DOHH2 (cell line): ENCODE measurements around the gene ANO4.

Experiments used
- H3F3A ChIP-seq: fragments of 200-600 bp; sonication (generic), shearing (Covaris generic); 2 replicates; pipeline ENCODE4 v1.6.0; 2016; ENCODE audit warnings: antibody characterized with exemption, mild to moderate bottlenecking; ENCODE audit not compliant: control insufficient read depth, insufficient read depth
- H3K27ac ChIP-seq: fragments of 200-600 bp; sonication (generic); 2 replicates; pipeline ENCODE4 v1.5.1; 2014; ENCODE audit warnings: low read depth, mild to moderate bottlenecking, low read length, moderate library complexity
- H3K27me3 ChIP-seq: fragments of 200-600 bp; sonication (generic); 2 replicates; pipeline ENCODE4 v1.6.1; 2014; ENCODE audit warnings: mild to moderate bottlenecking, low read length, mixed read lengths; ENCODE audit not compliant: control insufficient read depth
- H3K36me3 ChIP-seq: fragments of 200-600 bp; sonication (generic); 2 replicates; pipeline ENCODE4 v1.6.1; 2014; ENCODE audit warnings: mild to moderate bottlenecking, low read length, moderate library complexity, mixed read lengths; ENCODE audit not compliant: control insufficient read depth
- H3K4me1 ChIP-seq: fragments of 200-600 bp; sonication (generic); 2 replicates; pipeline ENCODE4 v1.6.1; 2014; ENCODE audit warnings: mild to moderate bottlenecking, low read length, mixed read lengths; ENCODE audit not compliant: control insufficient read depth
- H3K4me2 ChIP-seq: fragments of 200-600 bp; sonication (generic); 2 replicates; pipeline ENCODE4 v1.6.0; 2014; ENCODE audit warnings: mild to moderate bottlenecking, low read length, moderate library complexity
- H3K4me3 ChIP-seq: fragments of 200-600 bp; sonication (generic); 2 replicates; pipeline ENCODE4 v1.5.1; 2014; ENCODE audit warnings: mild to moderate bottlenecking, low read length, mixed read lengths
- H3K79me2 ChIP-seq: fragments of 200-600 bp; sonication (generic); 2 replicates; pipeline ENCODE4 v1.6.1; 2014; ENCODE audit warnings: mild to moderate bottlenecking, low read length, mixed read lengths; ENCODE audit not compliant: control insufficient read depth
- H3K9me2 ChIP-seq: fragments of 200-600 bp; sonication (generic); replicated peaks from 2 replicates; pipeline ENCODE4 v1.6.1; 2014; ENCODE audit warnings: mild to moderate bottlenecking, low read length, mixed read lengths; ENCODE audit not compliant: control insufficient read depth
- H3K9me3 ChIP-seq: fragments of 200-600 bp; sonication (generic); 2 replicates; pipeline ENCODE4 v1.6.1; 2014; ENCODE audit warnings: antibody characterized with exemption, low read length, mixed read lengths; ENCODE audit not compliant: control insufficient read depth, insufficient read depth
- H4K20me1 ChIP-seq: fragments of 200-600 bp; sonication (generic); 2 replicates; pipeline ENCODE4 v1.6.0; 2014; ENCODE audit warnings: low read depth, mild to moderate bottlenecking, antibody characterized with exemption, low read length, moderate library complexity; ENCODE audit not compliant: control insufficient read depth, insufficient read depth
- EZH2phosphoT487 ChIP-seq: fragments of 200-600 bp; sonication (generic); IDR thresholded peaks from 2 replicates; pipeline ENCODE4 v1.6.1; 2017; ENCODE audit warnings: borderline replicate concordance, mild to moderate bottlenecking, antibody characterized with exemption, low read length, moderate library complexity, mixed read lengths
- TF ChIP-seq, protein P1 (sequence below): fragments of 200-600 bp; sonication (generic); IDR thresholded peaks from one replicate; pipeline ENCODE4 v1.5.1; 2014; ENCODE audit warnings: antibody characterized with exemption, mild to moderate bottlenecking, low read depth, low read length; ENCODE audit not compliant: poor library complexity, severe bottlenecking

The ANO4 gene

DNA sequence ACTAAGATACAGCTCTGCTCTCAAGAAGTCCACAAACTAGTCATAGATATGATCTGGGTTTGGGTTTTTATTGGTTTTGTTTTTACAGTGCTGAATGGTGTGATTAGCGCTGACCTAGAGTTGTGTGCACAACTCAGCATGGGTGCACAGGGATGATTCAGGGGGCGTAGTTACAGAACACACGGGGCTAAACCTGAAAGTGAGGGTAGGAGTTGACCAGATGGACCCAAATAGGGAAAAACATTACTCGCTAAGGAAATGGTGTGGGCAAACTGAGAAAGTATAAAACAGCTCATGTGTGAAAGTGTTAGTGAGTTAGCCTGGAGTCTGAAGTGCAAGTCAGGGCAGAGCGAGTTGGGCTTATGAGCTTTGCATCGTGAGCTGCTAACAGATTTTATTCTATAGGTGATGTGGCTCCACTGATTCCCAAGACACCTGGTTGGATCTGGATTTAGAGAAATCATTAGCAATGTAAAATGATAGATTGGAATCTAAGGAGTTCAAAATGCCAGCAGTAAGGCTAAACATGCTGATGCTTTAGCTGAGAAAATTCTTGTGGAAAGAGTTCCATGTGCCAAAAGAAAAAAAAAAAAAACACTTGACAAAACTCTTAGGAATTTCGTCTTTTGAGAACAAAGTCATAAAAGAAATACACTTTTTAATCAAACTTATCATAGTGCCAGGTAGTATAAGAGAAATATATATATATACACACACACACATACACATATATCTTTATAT is 280.5 kb downstream of the ANO4 start:
- H3F3A ChIP-seq: no peaks in the 10 kb centered on the region
- no peaks in the 10 kb centered on the region for H3K27me3 ChIP-seq
- no peak overlapping the region for H3K4me3 ChIP-seq
- H3K4me1 ChIP-seq: no peaks in the 10 kb centered on the region
- H4K20me1 ChIP-seq: no peaks in the 10 kb centered on the region
- no peak overlapping the region for H3K27ac ChIP-seq
- TF ChIP-seq, protein P1, sequence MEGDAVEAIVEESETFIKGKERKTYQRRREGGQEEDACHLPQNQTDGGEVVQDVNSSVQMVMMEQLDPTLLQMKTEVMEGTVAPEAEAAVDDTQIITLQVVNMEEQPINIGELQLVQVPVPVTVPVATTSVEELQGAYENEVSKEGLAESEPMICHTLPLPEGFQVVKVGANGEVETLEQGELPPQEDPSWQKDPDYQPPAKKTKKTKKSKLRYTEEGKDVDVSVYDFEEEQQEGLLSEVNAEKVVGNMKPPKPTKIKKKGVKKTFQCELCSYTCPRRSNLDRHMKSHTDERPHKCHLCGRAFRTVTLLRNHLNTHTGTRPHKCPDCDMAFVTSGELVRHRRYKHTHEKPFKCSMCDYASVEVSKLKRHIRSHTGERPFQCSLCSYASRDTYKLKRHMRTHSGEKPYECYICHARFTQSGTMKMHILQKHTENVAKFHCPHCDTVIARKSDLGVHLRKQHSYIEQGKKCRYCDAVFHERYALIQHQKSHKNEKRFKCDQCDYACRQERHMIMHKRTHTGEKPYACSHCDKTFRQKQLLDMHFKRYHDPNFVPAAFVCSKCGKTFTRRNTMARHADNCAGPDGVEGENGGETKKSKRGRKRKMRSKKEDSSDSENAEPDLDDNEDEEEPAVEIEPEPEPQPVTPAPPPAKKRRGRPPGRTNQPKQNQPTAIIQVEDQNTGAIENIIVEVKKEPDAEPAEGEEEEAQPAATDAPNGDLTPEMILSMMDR: no peak
- H3K9me3 ChIP-seq: no peaks in the 10 kb centered on the region
- H3K79me2 ChIP-seq: no peaks in the 10 kb centered on the region
- H3K9me2 ChIP-seq: no peaks in the 10 kb centered on the region
- H3K4me2 ChIP-seq: no peak overlapping the region
- H3K36me3 ChIP-seq: no peaks in the 10 kb centered on the region

- Histone ChIP-seq H3K4me1 (no peaks in the 10 kb centered on the region), H3K36me3 (no peaks in the 10 kb centered on the region), H3K79me2 (no peaks in the 10 kb centered on the region), H3K9me2 (no peaks in the 10 kb centered on the region), H3F3A (no peaks in the 10 kb centered on the region), H3K4me2 (no peak overlapping the region), H3K4me3 (no peak overlapping the region), H3K27me3 (no peaks in the 10 kb centered on the region), H3K9me3 (no peaks in the 10 kb centered on the region), H3K27ac (no peak overlapping the region), H4K20me1 (no peaks in the 10 kb centered on the region)
- TF ChIP-seq EZH2phosphoT487: no peak
- TF ChIP-seq, protein P1: no peak
These were observed 282.3 kb downstream of the ANO4 start for GRCh38 chr12:101076921-101077320.

DNA sequence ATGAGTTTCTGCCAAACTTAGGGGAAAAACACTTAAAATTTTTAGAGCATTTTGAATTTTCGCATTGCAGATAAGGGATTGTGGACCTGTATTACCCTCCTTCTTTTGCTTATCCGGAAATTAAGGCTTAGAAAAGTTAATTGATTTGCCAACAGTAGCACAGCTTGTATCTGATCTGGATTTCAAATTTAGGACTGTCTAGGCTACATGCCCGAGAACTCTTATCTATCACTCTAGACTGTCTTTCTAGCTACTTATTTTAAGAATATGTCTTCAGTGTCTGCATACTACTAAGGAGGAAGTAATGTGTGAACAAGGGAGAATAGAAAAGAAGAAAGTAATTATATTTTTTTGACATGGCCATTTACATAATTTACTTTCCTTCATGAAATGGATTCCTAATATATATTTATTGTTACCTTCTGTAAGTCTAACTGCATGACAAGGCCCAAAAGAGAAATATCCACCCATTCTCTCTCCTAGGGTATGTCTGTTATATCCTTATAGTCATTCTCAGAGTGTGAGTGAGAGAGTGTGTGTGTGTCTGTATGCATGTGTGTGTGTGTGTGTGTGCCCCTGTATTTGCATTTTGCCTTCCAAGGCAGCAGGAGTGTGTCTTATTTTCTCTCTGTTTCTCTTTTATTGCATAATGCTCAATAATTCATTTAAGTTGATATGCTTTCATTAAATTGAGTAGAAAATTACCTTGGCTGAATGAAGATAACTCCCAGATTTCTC is 283.4 kb downstream of the ANO4 start:
- TF ChIP-seq, protein P1: no peak
- TF ChIP-seq EZH2phosphoT487: no peak
- no peak overlapping the region for H3K27ac ChIP-seq
- H3K79me2 ChIP-seq: no peaks in the 10 kb centered on the region

More for the DNA sequence above, 283.4 kb downstream of the ANO4 start:
- Histone ChIP-seq H3K9me3 (no peaks in the 10 kb centered on the region), H3F3A (no peaks in the 10 kb centered on the region), H3K9me2 (no peaks in the 10 kb centered on the region), H3K4me2 (no peak overlapping the region), H3K36me3 (no peaks in the 10 kb centered on the region), H3K4me3 (no peak overlapping the region), H3K27me3 (no peaks in the 10 kb centered on the region), H4K20me1 (no peaks in the 10 kb centered on the region), H3K4me1 (no peaks in the 10 kb centered on the region)
